GM19025 (cell line): ENCODE results near the gene MYO1B.

Experiments used
- ATAC-seq: cut with Tn5 transposase; IDR thresholded peaks from one replicate; pipeline ENCODE4 v1.9.1; 2021; ENCODE audit warnings: mild to moderate bottlenecking, low read depth, moderate library complexity; ENCODE audit not compliant: unreplicated experiment

MYO1B gene

DNA sequence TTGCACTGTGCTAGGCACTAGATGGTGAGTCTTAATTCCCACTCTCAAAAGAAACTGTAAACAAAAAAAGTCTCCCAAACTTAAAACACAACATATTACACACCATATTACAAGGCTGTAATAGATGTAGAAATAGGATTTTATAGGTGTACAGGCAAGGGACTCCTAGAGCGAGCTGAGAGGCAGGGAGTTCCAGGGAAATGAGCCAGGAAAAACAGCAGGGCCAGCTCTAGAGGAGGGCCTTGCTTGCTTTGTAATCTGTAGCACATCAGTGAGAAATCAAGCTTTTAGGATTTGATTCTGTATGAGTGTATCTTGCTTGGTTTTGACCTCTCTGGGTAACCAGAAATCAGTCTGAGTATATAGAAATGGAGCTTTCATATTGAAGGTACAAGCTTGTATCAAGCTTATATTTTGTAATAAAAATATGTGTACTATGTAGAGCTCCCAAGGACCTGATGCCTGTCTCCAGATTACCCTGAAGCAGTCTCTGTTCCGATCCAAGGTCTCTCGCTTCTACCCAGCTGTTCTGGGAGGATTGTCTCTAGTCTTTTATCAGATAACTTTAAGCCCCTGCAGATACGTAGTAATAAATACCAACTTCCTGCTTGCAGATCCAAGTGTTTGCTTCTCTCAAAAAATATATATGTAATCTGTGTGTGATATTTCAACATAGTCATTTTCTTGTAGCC lies 73.0 kb downstream of the MYO1B start:
- no peak for ATAC-seq

DNA sequence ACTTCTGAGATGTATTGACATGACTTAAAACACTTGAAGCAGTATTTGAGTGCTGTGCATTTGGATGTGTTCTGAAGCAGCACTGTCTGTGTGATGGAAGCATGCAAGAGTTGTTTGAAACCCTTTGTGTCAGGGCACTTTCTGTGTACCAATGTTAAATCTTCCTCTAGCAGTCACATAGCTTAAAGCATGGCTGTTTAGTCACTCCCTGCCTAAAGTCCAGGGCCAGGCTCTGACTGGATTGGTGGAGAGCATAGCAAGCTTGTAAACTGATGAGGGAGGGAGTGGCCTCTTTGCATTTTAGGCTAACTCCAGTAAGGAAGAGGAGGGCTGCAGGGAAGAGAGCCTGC lies 73.5 kb downstream of the MYO1B start:
- ATAC-seq = no peak

DNA sequence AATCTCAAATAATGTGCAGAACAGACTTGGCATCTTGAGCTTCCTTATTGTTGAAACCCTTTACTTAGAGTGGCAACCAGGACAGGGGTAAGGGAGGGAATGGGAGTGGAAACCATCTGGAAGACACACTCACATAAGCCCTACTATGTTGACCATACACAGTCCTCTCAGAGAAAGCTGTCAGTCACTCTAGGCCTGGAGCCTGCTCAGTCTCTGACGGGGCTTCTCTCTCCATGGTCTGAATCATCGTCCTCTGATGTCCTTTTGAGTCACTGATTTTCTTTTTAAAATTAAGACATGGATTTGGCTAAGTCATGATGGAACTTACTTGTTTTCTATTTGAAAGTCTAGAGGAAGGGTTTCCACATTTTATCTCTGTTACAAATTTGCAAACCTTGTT lies 74.0 kb downstream of the MYO1B start:
- no peak for ATAC-seq

DNA sequence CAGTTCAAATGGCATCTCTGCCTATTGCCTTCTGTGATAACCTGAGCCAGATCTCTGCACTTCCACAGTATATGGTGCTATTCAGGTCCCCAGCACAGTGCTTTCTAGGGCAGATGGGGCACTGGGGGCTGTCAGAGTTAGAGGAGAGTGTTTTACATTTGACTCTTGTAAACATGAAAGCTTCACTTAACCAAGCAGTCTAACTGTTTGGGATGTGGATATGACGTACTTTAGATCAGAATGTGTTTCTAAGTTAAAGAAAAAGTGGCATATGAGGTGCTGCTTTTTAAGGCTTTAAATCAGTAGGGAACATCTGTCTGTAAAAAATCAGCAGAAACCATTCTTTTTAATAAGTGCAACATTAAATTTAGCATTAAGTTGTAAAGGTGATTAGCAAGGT lies 75.7 kb downstream of the MYO1B start:
- no peak for ATAC-seq

DNA sequence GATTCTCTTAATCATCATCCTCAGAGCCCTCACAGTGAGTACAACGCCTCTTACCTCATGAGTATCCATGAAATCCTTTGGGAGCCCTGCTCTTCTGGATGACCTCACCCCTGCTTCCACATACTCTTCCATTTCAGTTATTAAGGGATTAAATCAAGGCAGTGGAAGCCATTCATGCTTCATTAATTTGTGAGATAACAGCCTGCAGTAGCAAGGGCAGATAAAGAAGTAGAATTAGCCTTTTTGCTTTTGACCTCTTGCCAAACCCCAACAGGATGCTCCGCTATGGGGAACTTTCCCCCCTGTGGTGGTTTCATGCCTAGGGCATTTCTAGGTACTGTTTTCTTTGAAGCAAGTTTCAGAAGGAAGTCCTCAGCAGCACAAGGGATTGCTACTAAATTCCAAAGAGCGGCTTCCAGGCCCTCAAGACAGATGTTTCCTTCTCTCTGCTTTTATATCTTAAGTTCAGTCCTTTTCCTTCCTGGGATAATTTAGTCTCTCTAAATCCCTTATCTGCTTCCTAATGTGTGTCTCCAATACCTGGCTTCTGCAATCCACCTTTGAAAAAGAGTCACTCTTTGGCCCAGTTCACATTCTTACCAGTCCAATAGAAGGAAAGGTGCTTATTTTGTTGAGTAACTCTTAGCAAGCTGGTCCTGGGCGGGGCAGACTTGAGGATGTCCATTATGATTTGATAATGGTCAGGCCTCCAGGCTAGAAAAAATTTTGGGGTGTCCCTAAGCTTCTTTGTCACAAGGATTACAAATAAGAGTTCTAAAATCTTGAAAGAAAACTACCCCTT lies 76.9 kb downstream of the MYO1B start:
- ATAC-seq = no peak

DNA sequence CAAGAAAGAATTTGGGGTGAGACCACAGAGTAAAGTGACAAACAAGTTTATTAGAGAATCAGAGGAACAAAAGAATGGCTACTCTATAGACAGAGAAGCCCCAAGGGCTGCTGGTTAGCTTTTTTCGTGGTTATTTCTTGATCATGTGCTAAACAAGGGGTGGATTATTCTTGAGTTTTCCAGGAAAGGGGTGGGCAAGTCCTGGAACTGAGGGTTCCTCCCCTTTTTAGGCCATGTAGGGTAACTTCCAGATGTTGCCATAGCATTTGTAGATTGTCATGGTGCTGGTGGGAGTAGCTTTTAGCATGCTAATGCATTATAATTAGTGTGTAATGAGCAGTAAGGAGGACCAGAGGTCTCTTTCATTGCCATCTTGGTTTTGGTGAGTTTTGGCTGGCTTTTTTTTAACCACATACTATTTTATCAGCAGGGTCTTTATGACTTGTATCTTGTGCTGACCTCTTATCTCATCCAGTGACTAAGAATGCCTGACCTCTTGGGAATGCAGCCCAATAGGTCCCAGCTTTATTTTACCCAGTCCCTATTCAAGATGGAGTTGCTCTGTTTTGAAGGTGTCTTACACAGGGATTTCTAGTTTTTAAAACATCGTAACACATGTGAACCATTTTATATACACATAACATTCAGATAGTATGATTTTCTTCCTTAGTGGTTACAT lies 77.8 kb downstream of the MYO1B start:
- no peak for ATAC-seq

DNA sequence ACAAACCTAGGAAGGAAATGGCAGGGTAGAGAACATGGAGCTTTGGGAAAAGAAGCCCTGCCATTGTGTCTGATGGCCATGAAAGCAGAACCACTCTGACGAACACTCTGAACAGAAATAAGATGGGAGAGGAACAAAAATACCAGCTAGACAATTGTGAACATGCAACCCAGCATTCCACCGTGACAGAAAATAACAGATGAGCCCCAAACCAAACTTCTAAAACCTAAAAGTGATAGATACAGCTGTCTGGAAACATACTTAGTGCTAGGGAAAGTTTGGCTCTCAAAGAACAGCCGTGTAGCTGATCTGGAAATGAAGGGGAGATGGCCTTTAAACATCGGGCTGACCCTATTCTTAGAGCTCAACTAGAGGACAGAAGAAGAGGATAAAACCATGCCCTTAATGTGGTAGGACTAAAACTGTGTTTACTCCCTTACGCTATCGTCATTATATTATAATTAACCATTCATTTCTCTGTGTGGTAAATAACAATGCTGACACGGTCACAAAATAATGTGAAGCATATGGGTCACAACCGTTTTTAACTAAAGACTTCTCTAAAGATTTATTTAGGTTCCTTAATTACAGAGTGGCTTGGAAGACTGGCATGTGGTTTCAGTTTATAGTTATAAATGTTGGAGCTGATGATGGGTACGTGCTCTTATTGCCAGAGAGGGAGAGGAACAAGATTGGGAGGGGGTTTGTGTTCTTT lies 80.6 kb downstream of the MYO1B start:
- ATAC-seq = no peak

DNA sequence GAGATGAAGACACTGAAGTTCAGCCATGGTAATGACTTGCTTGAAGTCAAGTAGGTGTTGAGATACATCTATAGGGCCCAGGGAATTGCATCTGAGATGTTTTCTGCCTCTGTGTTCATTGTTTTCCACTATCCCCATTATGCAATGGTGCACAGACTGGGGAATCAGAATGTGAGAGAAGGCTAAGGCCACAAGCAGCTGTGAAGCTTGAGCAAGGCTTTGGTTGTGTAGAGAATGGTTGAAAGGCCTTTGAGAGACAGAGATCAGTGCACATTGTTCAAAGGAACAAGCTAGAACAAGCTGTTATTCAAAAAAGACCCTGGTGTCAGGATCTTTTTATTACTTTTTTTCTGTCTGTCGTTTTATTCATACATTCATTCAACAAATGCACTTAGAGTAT lies 82.3 kb downstream of the MYO1B start:
- ATAC-seq = no peak

DNA sequence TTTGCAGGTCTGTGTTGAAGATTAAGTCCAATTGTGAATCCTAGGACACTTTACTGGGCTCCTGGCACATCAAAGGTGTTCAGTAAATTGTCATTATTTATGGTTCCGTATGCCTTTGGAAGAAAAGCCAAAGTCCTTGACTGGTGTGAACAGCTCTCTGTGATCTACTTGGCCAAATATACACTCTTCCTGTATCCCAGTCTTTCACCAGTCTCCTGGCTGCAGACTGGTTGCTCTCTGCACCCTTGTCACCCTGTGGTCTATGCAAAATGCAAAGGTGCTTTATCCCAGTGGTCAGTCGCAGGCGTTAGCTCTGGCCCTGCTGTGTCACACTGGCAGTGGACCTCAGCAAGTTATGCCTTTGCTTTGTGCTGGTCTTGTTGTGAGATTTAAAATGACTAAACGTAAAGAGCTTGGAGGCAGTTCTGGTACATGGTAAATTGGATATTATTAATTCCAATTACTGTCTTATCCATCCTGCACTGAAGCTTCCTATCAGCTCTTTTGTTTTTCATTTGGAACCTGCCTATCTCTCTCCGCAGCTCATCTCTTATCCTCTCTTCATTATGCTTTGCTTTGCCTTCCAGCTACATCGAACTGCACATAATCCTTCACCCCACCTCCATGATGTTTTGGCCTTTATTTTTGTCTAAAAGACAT lies 83.1 kb downstream of the MYO1B start:
- no peak for ATAC-seq

DNA sequence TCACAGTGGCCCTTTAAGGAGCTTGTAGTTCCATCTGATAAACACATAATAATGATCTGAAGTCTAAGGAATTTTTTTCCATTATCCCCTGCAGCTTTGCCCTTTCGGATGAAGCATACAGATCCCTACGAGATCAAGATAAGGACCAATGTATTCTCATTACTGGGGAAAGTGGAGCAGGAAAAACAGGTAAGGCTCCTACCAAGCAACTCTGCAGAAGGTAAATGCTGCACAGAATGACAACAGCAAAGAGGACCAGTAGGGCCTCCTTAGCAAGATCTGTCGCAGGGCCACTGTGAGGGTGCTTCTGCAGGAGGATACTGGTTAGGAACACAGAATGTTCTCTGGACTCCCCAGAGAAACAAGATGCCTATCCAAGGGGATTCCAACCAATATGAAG lies 84.6 kb downstream of the MYO1B start:
- ATAC-seq = no peak

DNA sequence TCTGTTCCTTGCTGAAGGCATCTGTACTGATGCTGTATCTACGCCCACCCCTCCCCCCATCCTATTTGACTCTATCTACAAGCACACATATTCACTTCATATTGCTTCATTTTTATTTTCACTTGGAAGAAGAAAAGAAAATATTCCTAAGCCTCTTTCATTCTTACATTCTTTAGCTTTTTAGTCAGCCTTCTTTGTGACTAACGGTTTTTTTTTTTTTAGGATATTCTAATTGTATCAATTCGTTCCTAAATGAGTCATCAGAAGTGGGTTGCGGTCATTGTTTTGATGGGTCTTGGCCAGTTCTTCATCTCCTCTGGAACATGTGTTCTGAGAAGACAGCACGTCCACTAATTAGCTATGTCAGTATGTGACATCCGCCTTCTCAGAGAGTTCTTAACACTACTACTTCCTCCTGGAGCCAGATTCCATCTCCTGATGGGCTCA lies 88.7 kb downstream of the MYO1B start:
- ATAC-seq = no peak

DNA sequence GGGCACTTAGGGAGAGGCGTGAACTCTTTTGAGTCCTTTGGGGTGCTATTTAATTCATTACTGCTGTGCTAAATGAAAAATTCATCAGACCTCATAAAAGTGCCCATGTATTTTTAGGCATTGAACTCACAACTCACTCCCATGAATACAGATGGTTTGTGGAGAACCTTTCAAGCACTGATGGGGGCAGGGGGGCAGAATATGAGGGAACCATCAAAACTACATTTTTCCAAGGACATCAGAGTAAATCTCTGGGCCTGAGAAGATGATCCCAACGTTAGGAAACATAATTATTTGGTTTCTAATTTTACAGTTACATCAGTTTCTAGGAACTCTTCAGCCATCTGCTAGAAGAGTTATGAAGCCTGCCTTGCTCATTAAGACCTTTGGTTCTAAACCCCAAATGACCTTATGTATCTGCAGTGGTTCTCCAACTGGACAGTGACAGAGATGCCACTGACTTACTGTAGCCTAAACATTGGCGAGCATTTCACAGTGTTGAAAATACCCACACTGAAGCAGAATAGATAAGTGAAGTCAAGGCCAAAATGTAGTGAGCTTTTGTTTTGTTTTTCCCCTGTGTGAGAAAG lies 90.8 kb downstream of the MYO1B start:
- ATAC-seq = no peak

DNA sequence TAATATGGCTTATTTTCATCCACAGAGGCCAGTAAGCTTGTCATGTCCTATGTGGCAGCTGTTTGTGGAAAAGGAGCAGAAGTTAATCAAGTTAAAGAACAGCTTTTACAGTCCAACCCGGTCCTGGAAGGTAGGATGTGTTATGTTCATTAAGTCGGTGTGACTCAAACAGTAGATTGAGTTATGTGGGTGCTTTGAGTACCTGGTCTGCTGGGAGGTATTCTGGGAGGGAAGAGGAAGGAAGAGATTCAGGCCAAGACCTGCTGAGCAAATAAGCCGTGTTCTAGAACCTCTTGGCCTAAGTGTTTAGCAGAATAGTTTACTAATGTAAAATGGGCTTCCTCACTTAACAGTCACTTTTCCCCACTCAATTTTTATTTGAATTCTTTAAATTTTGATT lies 96.2 kb downstream of the MYO1B start:
- ATAC-seq = no peak

DNA sequence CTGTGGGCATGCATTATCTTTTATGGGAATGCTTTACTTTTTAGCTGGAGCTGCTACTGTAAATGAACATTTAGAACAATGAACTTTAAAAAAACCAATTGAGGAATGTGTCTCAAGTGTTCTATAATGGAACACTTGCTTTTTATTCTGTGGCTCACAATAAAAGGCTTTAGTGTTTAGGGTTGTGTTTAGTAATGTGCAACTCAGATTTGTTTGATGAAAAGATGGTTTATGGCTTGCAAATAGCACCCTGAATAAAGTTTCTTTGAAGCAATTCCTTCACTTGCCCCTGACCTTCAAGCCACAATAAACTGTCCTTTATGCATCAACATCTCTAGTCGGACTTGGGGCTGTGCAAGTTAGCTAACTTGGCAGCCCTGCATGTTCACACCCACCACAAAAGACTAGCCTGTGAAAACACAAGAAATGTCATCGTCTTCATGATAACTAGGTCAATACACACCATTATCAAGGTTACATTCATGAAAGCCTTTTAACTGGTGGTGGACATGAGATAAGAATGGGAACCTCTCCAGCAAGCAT lies 98.7 kb downstream of the MYO1B start:
- ATAC-seq = no peak

DNA sequence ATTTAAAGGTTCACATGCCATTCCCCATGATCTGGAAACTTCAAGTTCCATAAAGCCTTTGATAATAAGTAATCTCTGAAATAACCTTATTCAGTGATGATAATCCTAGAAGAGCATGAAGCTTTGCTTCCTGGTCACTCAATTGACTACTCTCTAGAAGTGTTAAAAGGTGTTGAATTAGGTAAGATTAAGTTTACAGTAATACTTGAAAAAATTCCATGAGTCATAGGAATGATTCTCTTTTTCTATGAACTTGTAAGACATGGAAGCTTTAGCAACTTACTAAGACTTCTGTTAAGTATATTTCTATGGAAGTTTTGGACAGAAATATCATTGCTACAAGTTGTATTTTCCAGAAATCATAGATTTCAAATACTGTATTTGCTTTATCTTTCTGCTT lies 100.6 kb downstream of the MYO1B start:
- no peak for ATAC-seq

DNA sequence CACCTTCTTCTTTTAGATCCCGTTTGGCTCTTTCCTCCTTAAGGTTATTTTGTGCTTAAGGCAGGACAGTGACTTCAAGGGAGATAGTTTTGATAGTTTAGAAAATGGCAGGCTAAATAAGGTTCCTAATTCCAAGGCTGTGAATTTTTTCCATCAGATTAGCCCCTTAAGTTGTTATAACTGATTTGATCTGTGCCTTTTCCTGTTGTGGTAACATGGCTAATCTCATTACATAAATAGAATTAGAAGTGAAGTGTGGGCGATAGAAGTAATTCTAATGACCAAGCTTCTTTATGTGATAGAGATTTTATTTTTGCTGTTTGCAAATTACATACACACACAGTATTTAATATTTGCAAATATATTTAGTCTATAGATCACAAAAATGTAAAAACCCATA lies 102.0 kb downstream of the MYO1B start:
- ATAC-seq = no peak

DNA sequence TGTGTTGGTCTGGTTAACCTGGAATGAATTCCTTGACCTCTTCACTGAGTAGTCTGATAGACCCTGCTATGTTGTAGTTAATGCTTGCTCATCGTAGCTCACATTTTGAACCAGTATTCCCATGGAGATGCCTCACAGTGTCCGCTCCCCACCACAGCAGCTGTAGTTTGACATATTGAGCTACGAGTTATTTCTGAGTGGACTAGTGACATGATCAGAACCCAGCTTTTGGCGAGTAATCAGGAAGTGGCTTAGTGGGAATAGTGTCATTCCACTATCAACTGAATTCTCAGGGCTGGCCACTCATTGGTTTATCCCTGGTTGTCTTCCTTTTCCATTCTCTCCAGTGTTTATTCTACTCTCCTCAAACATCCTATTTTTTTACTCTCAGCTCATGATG lies 102.7 kb downstream of the MYO1B start:
- ATAC-seq = no peak

DNA sequence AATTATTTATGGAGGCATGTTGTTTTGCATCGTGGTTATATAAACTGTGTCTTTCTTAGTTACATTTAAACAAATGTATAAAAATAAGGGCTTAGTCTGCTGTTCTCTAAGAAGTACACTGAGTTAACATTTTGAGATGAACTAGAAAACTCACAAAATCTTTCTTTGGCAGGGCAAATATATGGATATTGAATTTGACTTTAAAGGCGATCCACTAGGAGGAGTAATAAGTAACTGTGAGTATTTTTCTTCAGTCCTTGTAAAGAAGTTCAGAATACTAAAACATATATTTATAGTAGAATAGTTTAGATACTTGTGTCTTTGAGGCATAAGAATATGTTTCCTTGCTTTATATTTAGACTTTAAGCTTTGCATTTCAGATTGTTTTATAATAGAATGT lies 104.8 kb downstream of the MYO1B start:
- ATAC-seq = no peak

DNA sequence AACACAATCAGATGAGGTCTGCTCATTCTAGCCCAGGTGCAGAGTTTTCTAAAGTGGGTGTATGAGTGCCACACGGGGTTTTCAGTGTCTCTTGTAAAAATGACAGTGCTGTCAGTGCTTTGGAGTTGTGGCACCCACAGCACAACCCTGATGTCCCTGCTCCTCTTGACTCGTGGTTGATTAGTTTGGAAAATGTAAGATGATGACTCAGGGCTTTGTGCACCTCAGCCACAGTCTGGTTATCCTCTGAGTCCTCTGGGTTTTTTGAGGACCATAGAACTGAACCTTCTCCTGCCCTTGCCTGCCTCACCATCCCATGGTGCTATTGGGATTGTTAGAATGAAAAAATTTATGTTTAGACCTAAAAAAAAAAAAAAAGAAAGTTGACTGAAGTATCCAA lies 105.6 kb downstream of the MYO1B start:
- ATAC-seq = no peak

DNA sequence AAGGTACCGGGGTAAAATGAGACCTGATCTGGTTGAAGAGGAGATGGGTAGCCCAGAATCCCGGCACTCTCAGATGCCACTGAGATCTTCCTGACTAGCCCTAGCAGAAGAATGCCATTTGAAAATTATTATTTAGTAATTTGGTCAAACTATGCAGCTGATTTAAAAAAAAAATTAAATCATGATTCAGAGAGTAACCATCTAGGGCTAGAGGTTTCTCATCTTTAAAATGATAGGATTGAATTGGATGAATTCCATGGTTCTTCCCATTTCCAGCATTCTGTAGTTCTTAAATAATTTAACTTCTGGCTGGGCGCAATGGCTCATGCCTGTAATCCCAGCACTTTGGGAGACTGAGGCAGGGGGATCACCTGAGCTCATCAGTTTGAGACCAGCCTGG lies 106.1 kb downstream of the MYO1B start:
- no peak for ATAC-seq
